GM21529 (cell line): ENCODE data around the gene KIF18A.

ENCODE experiments used
- ATAC-seq: cut with Tn5 transposase; IDR thresholded peaks from one replicate; pipeline ENCODE4 v1.9.1; 2021; ENCODE audit not compliant: unreplicated experiment

KIF18A gene

DNA sequence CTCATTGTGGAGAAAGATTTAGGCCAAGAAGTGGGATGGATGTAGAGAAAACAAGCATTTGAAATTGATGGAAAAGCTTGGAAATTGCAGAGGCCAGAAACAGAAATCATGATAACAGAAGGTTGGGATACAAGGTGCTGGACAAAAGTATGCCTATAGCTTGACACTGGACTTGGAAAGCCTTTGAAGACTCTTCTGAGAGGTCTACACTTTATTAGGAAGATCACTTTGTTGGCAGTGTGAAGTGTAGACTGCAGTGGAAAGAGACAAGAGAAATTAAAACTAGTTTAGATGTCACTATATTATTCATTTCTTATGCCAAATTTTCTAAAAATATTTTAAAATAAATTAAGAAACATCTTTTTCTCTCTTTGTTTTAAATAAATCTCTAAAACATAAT is 59.1 kb downstream of the KIF18A start:
- no peak for ATAC-seq

- ATAC-seq = no peak
These were observed 63.8 kb downstream of the KIF18A start for GRCh38 chr11:28043930-28044709.

DNA sequence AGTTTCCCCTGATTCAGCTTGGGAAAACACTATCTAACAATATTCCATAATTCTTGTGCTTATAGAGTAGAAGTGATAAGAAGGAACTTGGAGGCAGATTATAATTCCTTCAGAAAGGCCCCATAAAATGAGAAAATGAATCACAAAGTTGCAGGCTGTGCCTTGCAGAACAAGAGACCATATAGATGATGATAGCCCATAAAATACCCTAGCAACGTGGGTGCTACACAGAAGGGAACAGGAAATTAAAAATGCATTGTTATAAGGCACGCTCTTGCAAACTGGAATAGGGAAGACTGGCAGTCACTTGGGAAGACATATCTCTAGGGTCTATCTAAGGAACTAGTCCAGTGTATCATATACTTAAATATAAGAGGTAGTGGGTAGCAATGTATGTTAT is 67.6 kb downstream of the KIF18A start:
- no peak for ATAC-seq

DNA sequence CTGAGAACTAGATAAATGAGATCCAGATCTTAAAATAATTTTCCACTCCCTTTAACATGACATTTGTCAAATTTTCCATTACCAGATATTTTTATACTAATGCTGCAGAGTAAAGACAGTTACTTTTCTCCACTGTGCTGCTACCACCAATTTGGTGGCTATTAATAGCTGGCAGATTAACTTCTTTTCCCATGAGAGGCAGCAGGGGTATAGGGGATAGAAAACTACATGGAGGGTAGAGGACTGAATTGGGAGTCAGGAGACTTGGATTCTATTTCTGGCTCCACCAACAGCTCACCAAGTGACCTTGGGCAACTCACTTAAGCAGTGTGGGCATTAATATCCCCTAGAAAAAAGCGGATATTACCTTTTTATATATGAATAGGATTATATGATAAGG is 69.2 kb downstream of the KIF18A start:
- ATAC-seq = no peak

- peak; percentile 82 for ATAC-seq
These were observed 81.2 kb downstream of the KIF18A start for GRCh38 chr11:28026634-28027290.

- ATAC-seq = no peak
These were observed 90.1 kb downstream of the KIF18A start for GRCh38 chr11:28017816-28018215.

GRCh38 chr11:28011813-28012212 is 96.1 kb downstream of the KIF18A start:
- no peak for ATAC-seq

GRCh38 chr11:28009996-28010395 is 98.0 kb downstream of the KIF18A start:
- ATAC-seq = no peak

DNA sequence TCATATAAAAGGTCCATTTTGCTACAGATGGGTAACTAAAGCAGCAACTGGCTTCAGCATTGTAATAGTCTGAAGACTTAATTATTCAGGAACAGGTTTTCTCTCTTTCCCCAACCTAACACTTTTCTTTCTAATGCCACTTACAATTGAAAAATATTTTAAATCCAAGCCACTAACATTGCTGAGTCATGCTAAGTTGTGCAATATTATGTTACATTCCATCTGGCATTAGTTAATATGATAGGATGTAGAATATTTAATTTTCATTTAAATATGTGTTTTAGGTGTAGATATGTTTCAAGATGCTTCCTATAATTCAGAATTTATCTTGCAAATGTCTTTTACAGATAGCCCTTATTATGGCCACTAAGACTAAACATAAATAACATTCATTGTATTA is 98.6 kb downstream of the KIF18A start:
- no peak for ATAC-seq

DNA sequence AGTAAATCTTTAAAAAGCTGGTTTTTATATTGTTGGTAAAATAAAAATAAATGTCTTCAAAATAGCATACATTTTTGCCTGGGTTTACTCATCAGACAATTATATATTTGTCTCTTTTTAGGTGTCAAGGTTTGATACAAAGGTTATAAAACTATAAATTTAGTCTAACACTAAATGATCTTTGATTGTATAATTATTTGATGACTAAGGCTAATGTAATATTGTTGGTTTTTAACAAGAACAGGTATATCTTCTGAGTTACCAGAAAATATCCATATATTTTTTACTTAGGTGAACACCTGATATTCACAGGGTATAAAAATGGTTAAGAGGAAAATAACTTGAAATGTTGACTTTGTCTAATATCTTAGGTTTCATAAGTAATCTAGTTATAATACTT is 104.3 kb downstream of the KIF18A start:
- ATAC-seq = no peak

DNA sequence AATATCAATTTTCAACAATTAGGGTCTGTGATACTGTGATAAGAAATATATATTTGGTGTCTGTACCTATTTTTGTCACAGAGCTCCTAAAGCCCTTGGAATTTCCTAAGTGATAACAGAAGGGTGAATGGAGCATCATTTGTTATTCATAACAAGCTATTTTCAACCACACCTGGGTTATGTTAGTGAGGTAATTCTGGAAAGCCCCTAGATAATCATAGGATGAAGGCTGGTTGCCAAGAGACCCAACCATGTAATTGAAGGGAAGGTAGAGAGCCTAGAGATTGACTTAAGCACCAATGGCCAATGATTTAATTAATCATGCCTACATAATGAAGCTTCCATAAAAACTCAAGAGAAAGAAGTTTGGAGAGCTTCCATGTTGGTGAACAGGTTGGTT is 109.4 kb downstream of the KIF18A start:
- no peak for ATAC-seq

DNA sequence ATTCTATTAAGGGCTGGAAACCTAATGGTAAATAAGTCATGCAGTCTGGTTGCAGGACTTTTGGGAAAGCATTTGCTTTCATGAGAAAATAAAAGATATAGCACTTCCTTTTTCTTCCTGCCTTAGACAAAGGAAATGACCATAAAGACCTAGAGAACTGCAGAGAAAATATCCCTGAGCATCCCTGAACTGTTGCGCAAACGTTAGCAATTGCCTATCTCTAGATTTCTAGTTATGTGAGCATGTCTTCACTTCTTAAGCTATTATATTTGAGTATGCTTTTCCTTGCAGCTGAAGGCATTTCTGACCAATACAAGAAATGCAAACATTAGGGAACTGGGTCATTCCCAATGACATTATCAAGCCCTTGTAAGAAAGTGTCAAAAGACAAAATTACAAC is 110.6 kb downstream of the KIF18A start:
- no peak for ATAC-seq

- ATAC-seq = no peak
These were observed 111.9 kb downstream of the KIF18A start for GRCh38 chr11:27996066-27996465.

- no peak for ATAC-seq
These were observed 112.9 kb downstream of the KIF18A start for GRCh38 chr11:27995083-27995482.

- no peak for ATAC-seq
These were observed 116.2 kb downstream of the KIF18A start for GRCh38 chr11:27991736-27992135.

GRCh38 chr11:27977527-27977926 is 130.4 kb downstream of the KIF18A start:
- no peak for ATAC-seq

- ATAC-seq = no peak
These were observed 130.9 kb downstream of the KIF18A start for GRCh38 chr11:27977031-27977430.

- no peak for ATAC-seq
These were observed 131.7 kb downstream of the KIF18A start for GRCh38 chr11:27976262-27976661.

DNA sequence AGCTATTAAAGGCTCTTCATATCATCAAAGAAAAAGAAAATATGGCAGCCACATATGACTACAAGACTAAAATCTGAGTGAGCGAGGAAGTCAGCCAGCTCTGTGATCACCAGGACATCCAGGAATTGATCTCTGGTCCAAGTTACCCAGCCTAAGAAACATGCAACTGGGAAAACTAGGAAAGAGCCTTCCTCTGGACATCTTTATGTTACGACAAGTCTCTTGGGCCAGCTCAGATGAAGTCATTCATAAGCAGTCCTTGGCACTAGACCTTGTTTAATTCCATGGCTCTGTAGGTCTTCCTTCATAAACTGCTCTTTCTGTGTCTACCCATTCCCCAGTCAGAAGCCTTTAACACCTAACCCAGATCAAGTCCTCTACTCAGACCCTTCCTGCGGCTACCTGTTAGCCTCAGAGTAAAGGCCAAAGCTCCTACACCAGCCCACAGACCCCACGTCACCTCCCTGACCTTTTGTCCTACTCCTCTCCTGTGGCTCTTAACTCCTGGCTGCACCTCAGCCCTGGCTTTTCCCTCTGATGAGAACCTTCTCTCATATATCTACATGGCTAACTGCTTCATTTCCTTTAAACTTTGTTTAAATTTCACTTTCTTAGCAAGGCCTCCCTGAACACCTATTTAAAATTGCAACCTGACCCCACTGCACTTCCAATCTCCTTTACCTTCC is 134.0 kb downstream of the KIF18A start:
- ATAC-seq = no peak

DNA sequence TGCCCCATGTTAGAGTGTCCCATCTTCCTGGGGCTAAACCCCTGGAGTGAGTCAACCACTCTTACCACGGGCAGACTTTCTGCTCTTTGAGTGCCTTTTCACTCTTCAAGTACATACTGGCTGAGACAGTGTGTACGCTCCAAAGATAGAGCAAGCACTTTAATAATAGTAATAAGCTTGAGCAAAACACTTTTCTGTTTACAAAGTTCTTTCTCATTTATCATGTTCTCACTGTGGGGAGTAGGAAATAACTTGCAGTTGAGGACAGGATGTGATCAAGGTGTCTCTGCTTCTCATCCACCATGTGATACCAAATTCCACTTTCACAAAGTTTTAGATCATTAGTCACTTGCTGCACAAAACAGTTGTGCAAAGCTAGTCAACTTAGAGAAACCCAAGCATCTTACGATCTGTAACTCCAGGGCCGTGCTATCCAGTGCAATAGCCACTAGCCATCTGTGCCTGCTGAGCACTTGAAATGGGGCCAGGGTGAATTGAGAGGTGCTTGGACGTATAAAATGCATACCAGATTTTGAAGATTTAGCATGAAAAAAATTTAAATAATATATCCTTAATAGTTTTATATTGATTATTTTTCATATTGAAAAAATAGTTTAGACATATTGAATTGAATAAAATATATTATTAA is 135.3 kb downstream of the KIF18A start:
- ATAC-seq = no peak

DNA sequence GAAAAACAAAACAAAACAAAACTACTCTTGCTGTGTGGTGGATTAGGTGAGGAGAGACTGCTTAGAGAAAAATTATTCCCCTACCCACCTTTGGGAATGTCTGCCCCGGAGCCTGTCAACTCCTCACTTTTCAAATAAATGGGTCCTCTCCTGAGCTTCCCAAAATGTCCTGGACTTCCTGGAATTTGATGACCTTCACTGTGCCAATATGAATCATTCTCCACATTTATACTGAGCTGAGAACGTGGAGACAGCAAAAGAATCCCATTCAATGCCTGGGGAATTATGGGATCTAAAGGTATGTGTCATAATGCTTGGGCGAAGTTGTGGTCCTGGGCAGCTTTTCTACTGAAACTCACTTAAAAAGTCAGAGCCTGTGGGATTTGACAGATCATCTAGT is 136.8 kb downstream of the KIF18A start:
- ATAC-seq = no peak
